ENCODE results near the gene SPAG17. TPM values are rescaled to one million over a fixed set of nuclear protein-coding genes. Genes with fewer than 3 reads are reported as not detected.

SPAG17 gene
- total RNA-seq, 6 donors from 2014 or later, result 0.26 to 94.3 (median 11.3) TPM

- ATAC-seq (ENCODE audit: low FRiP score in 2 of 2) (no peak), DNase-seq (no peak)
- Histone ChIP-seq H3K9me3 (no peaks in the 10 kb centered on the region), H3K4me3 (no peak overlapping the region), H3K27me3 (no peaks in the 10 kb centered on the region), H3K36me3 (no peaks in the 10 kb centered on the region), H3K4me1 (peaks cover 0 to 4% (median 0%) of the 10 kb centered on the region in 4 donors), H3K27ac (no peak overlapping the region)
- WGBS, 2 donors, result 86 to 89% methylated on average over 2 of the region's 2 CpGs
- TF ChIP-seq POLR2A (IDR thresholded peaks at IDR 0.05) (no peak), EP300 (IDR thresholded peaks at IDR 0.05) (no peak), POLR2AphosphoS5 (IDR thresholded peaks at IDR 0.05) (no peak), CTCF (IDR thresholded peaks at IDR 0.05) (no peak)
Measured at GRCh38 chr1:118145721-118146120, 39.3 kb downstream of the SPAG17 start.

- TF ChIP-seq POLR2A (IDR thresholded peaks at IDR 0.05), result no peak
- no peak for TF ChIP-seq EP300 (IDR thresholded peaks at IDR 0.05)
- TF ChIP-seq POLR2AphosphoS5 (IDR thresholded peaks at IDR 0.05), result no peak
- TF ChIP-seq CTCF (IDR thresholded peaks at IDR 0.05), result no peak
- H3K4me1 ChIP-seq, result peaks cover 0 to 4% (median 0%) of the 10 kb centered on the region in 4 donors
- DNase-seq (no peak), ATAC-seq (ENCODE audit: low FRiP score in 2 of 2) (no peak)
- no peaks in the 10 kb centered on the region for H3K36me3 ChIP-seq
- no peak overlapping the region for H3K27ac ChIP-seq
- no peaks in the 10 kb centered on the region for H3K9me3 ChIP-seq
- H3K4me3 ChIP-seq, result no peak overlapping the region
- WGBS, 2 donors, result 59 to 67% methylated on average over 7 of the region's 7 CpGs
- no peaks in the 10 kb centered on the region for H3K27me3 ChIP-seq
Measured at GRCh38 chr1:118144684-118145083, 40.3 kb downstream of the SPAG17 start.

GRCh38 chr1:118143831-118144230, 41.2 kb downstream of the SPAG17 start:
- Histone ChIP-seq H3K27ac (no peak overlapping the region), H3K27me3 (no peaks in the 10 kb centered on the region), H3K4me3 (no peak overlapping the region), H3K4me1 (peaks cover 0 to 4% (median 0%) of the 10 kb centered on the region in 4 donors), H3K36me3 (no peaks in the 10 kb centered on the region), H3K9me3 (no peaks in the 10 kb centered on the region)
- ATAC-seq (ENCODE audit: low FRiP score in 2 of 2) (no peak), DNase-seq (no peak)
- TF ChIP-seq POLR2A (IDR thresholded peaks at IDR 0.05), result no peak
- no peak for TF ChIP-seq EP300 (IDR thresholded peaks at IDR 0.05)
- no peak for TF ChIP-seq POLR2AphosphoS5 (IDR thresholded peaks at IDR 0.05)
- TF ChIP-seq CTCF (IDR thresholded peaks at IDR 0.05), result no peak
- 76 to 77% methylated on average over 2 of the region's 2 CpGs for WGBS, 2 donors

- ATAC-seq (ENCODE audit: low FRiP score in 2 of 2) (no peak), DNase-seq (no peak)
- 64 to 77% methylated on average over 1 of the region's 1 CpG for WGBS, 2 donors
- H3K27ac ChIP-seq, result no peak overlapping the region
- no peaks in the 10 kb centered on the region for H3K36me3 ChIP-seq
- peaks cover 0 to 4% (median 0%) of the 10 kb centered on the region in 4 donors for H3K4me1 ChIP-seq
- no peak overlapping the region for H3K4me3 ChIP-seq
- H3K27me3 ChIP-seq, result no peaks in the 10 kb centered on the region
- H3K9me3 ChIP-seq, result no peaks in the 10 kb centered on the region
- TF ChIP-seq CTCF (IDR thresholded peaks at IDR 0.05), result no peak
- TF ChIP-seq POLR2A (IDR thresholded peaks at IDR 0.05), result no peak
- no peak for TF ChIP-seq EP300 (IDR thresholded peaks at IDR 0.05)
- TF ChIP-seq POLR2AphosphoS5 (IDR thresholded peaks at IDR 0.05), result no peak
Measured at GRCh38 chr1:118143121-118143520, 41.9 kb downstream of the SPAG17 start.

DNA sequence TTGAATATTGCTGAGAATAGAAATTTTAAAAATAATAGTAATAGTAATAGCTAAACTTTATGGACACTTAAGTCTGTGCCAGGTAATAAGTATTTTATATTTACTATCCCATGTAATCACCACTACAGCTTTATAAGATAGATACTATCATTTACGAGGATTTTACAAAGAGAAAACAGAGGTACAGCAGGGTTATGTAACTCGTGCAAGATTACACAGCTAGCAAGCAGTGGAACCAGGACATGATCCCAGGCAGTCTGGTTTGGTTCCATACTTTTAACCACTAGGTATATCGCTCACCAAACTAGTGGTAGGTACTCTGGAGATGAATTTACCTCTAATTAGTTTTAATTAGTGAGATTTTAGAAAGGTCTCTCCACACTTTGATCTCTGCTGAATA, 42.5 kb downstream of the SPAG17 start:
- Histone ChIP-seq H3K9me3 (no peaks in the 10 kb centered on the region), H3K4me1 (peaks cover 0 to 3% (median 0%) of the 10 kb centered on the region in 4 donors), H3K27ac (no peak overlapping the region), H3K4me3 (no peak overlapping the region), H3K36me3 (no peaks in the 10 kb centered on the region), H3K27me3 (no peaks in the 10 kb centered on the region)
- TF ChIP-seq EP300 (IDR thresholded peaks at IDR 0.05) (no peak), CTCF (IDR thresholded peaks at IDR 0.05) (no peak), POLR2AphosphoS5 (IDR thresholded peaks at IDR 0.05) (no peak), POLR2A (IDR thresholded peaks at IDR 0.05) (no peak)
- ATAC-seq (ENCODE audit: low FRiP score in 2 of 2), result no peak
- DNase-seq, result no peak
- 80 to 82% methylated on average over 3 of the region's 3 CpGs for WGBS, 2 donors
